ENCODE data around the gene CNDP2. TPM values are rescaled to one million over a fixed set of nuclear protein-coding genes. Genes with fewer than 3 reads are reported as not detected.

The CNDP2 gene
- total and polyA plus RNA-seq, 2 of the 13 experiments (the other 11 are each of a cell fraction or from before 2014, with no cell fraction given): 64.7 to 80.8 TPM

- TF ChIP-seq, protein P1, sequence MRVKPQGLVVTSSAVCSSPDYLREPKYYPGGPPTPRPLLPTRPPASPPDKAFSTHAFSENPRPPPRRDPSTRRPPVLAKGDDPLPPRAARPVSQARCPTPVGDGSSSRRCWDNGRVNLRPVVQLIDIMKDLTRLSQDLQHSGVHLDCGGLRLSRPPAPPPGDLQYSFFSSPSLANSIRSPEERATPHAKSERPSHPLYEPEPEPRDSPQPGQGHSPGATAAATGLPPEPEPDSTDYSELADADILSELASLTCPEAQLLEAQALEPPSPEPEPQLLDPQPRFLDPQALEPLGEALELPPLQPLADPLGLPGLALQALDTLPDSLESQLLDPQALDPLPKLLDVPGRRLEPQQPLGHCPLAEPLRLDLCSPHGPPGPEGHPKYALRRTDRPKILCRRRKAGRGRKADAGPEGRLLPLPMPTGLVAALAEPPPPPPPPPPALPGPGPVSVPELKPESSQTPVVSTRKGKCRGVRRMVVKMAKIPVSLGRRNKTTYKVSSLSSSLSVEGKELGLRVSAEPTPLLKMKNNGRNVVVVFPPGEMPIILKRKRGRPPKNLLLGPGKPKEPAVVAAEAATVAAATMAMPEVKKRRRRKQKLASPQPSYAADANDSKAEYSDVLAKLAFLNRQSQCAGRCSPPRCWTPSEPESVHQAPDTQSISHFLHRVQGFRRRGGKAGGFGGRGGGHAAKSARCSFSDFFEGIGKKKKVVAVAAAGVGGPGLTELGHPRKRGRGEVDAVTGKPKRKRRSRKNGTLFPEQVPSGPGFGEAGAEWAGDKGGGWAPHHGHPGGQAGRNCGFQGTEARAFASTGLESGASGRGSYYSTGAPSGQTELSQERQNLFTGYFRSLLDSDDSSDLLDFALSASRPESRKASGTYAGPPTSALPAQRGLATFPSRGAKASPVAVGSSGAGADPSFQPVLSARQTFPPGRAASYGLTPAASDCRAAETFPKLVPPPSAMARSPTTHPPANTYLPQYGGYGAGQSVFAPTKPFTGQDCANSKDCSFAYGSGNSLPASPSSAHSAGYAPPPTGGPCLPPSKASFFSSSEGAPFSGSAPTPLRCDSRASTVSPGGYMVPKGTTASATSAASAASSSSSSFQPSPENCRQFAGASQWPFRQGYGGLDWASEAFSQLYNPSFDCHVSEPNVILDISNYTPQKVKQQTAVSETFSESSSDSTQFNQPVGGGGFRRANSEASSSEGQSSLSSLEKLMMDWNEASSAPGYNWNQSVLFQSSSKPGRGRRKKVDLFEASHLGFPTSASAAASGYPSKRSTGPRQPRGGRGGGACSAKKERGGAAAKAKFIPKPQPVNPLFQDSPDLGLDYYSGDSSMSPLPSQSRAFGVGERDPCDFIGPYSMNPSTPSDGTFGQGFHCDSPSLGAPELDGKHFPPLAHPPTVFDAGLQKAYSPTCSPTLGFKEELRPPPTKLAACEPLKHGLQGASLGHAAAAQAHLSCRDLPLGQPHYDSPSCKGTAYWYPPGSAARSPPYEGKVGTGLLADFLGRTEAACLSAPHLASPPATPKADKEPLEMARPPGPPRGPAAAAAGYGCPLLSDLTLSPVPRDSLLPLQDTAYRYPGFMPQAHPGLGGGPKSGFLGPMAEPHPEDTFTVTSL (CRISPR knock-in tag; IDR thresholded peaks at IDR 0.05; ENCODE audit: borderline replicate concordance): no peak
- TF ChIP-seq ZSCAN30 (CRISPR knock-in tag; IDR thresholded peaks at IDR 0.05) (no peak), CHCHD3 (CRISPR knock-in tag; IDR thresholded peaks at IDR 0.05) (0 out of 2 replicates have a peak, but pooled peaks have one; percentile 60), ZNF274 (CRISPR knock-in tag; IDR thresholded peaks at IDR 0.05) (no peak), PRDM4 (CRISPR knock-in tag; IDR thresholded peaks at IDR 0.05; ENCODE audit: borderline replicate concordance) (0 out of 2 replicates have a peak, but pooled peaks have one; percentile 16), ZNF747 (CRISPR knock-in tag; IDR thresholded peaks at IDR 0.05; ENCODE audit: borderline replicate concordance) (peak; percentile 48; the same call in 1 of the 2 replicates), ZNF251 (CRISPR knock-in tag; IDR thresholded peaks at IDR 0.05) (peak; percentile 80; the same call in 1 of the 2 replicates), REL (CRISPR knock-in tag; conservative IDR thresholded peaks at IDR 0.05) (no peak), ZNF264 (CRISPR knock-in tag; IDR thresholded peaks at IDR 0.05) (no peak), NR3C1 (CRISPR knock-in tag; IDR thresholded peaks at IDR 0.05) (no peak), ZNF607 (CRISPR knock-in tag; IDR thresholded peaks at IDR 0.05; ENCODE audit: borderline replicate concordance) (no peak; the same call in 1 of the 2 replicates)
- TF ChIP-seq, protein P2, sequence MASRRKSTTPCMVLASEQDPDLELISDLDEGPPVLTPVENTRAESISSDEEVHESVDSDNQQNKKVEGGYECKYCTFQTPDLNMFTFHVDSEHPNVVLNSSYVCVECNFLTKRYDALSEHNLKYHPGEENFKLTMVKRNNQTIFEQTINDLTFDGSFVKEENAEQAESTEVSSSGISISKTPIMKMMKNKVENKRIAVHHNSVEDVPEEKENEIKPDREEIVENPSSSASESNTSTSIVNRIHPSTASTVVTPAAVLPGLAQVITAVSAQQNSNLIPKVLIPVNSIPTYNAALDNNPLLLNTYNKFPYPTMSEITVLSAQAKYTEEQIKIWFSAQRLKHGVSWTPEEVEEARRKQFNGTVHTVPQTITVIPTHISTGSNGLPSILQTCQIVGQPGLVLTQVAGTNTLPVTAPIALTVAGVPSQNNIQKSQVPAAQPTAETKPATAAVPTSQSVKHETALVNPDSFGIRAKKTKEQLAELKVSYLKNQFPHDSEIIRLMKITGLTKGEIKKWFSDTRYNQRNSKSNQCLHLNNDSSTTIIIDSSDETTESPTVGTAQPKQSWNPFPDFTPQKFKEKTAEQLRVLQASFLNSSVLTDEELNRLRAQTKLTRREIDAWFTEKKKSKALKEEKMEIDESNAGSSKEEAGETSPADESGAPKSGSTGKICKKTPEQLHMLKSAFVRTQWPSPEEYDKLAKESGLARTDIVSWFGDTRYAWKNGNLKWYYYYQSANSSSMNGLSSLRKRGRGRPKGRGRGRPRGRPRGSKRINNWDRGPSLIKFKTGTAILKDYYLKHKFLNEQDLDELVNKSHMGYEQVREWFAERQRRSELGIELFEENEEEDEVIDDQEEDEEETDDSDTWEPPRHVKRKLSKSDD (CRISPR knock-in tag; IDR thresholded peaks at IDR 0.05; ENCODE audit: low read depth): no peak
Measured at GRCh38 chr18:74496508-74497323, 553 bp downstream of the CNDP2 start (continued).

Measured in HepG2 (cell line).